HepG2 (cell line): ENCODE data around the gene CHPF. TPM values are rescaled to one million over a fixed set of nuclear protein-coding genes. Genes with fewer than 3 reads are reported as not detected.

Experiments used
- CEBPG ChIP-seq: IDR thresholded peaks from 2 replicates; pipeline ENCODE4 v1.6.1; 2016
- CEBPZ ChIP-seq: IDR thresholded peaks from 2 replicates; pipeline ENCODE4 v1.6.1; 2012; ENCODE audit warnings: low read length, improper control_type of control experiment
- CREB1 ChIP-seq, 2 experiments: fragments of 450-650 bp in 1 of 2; IDR thresholded peaks; 2 replicates each; pipeline ENCODE4 v1.6.1; 2016 to 2017; ENCODE audit warnings: control low read depth in 1 of 2, mild to moderate bottlenecking in 1 of 2, missing compliant biosample characterization in 1 of 2, missing genetic modification characterization in 1 of 2
- CTCF ChIP-seq: sonication (generic); formaldehyde crosslinking; IDR thresholded peaks from 2 replicates; pipeline ENCODE4 v1.5.0; 2020; ENCODE audit warnings: mild to moderate bottlenecking, missing genetic modification reagents, moderate library complexity
- ELF4 ChIP-seq: sonication (generic); formaldehyde crosslinking; IDR thresholded peaks from 2 replicates; pipeline ENCODE4 v1.5.0; 2020; ENCODE audit warnings: missing genetic modification reagents, mild to moderate bottlenecking, moderate library complexity, borderline replicate concordance
- FOXP4 ChIP-seq: sonication (generic); formaldehyde crosslinking; IDR thresholded peaks from 2 replicates; pipeline ENCODE4 v1.4.0; 2020; ENCODE audit warnings: missing genetic modification reagents
- HHEX ChIP-seq: IDR thresholded peaks from 2 replicates; pipeline ENCODE4 v1.6.1; 2016; ENCODE audit warnings: control low read depth
- HNRNPK ChIP-seq: fragments of 200-400 bp; formaldehyde crosslinking; IDR thresholded peaks from 2 replicates; pipeline ENCODE4 v1.6.1; 2018; ENCODE audit warnings: low read length, low read depth, moderate library complexity, mild to moderate bottlenecking; ENCODE audit not compliant: poor library complexity, severe bottlenecking
- ISX ChIP-seq: sonication (generic); formaldehyde crosslinking; conservative IDR thresholded peaks from 2 replicates; pipeline ENCODE4 v1.5.0; 2020; ENCODE audit warnings: missing genetic modification reagents
- JUN ChIP-seq: sonication (generic); formaldehyde crosslinking; IDR thresholded peaks from 2 replicates; pipeline ENCODE4 v1.4.0; 2020; ENCODE audit warnings: mild to moderate bottlenecking, missing genetic modification reagents
- UBTF ChIP-seq: sonication (generic); formaldehyde crosslinking; IDR thresholded peaks from 2 replicates; pipeline ENCODE4 v1.4.0; 2020; ENCODE audit warnings: mild to moderate bottlenecking, missing genetic modification reagents
- ZNF275 ChIP-seq: sonication (generic); formaldehyde crosslinking; IDR thresholded peaks from 2 replicates; pipeline ENCODE4 v1.8.0; 2022; ENCODE audit warnings: missing genetic modification reagents, mild to moderate bottlenecking, inconsistent platforms, borderline replicate concordance
- ZNF296 ChIP-seq: sonication (generic); formaldehyde crosslinking; conservative IDR thresholded peaks from 2 replicates; pipeline ENCODE4 v1.5.0; 2020; ENCODE audit warnings: mild to moderate bottlenecking, missing genetic modification reagents
- ZNF543 ChIP-seq: sonication (generic); formaldehyde crosslinking; IDR thresholded peaks from 2 replicates; pipeline ENCODE4 v1.4.0; 2020; ENCODE audit warnings: mild to moderate bottlenecking, missing genetic modification reagents
- ZNF564 ChIP-seq: sonication (generic); formaldehyde crosslinking; IDR thresholded peaks from 2 replicates; pipeline ENCODE4 v1.8.1; 2023; ENCODE audit warnings: mild to moderate bottlenecking, missing genetic modification reagents
- ZNF660 ChIP-seq: sonication (generic); formaldehyde crosslinking; IDR thresholded peaks from 2 replicates; pipeline ENCODE4 v1.5.1; 2020; ENCODE audit warnings: mild to moderate bottlenecking, low read depth, missing genetic modification reagents, borderline replicate concordance
- ZNF777 ChIP-seq: sonication (generic); formaldehyde crosslinking; IDR thresholded peaks from 2 replicates; pipeline ENCODE4 v1.4.0; 2020; ENCODE audit warnings: missing genetic modification reagents
- ZNF788 ChIP-seq: sonication (generic); formaldehyde crosslinking; IDR thresholded peaks from 2 replicates; pipeline ENCODE4 v1.5.0; 2020; ENCODE audit warnings: mild to moderate bottlenecking, missing genetic modification reagents, borderline replicate concordance
- polyA plus RNA-seq, 8 experiments: library from polyadenylated mRNA; depleted of rRNA in 3 of 8; stranded (reverse) in 7 of 8; unstranded in 1 of 8; fragments of >200 nt; fragmentation: Illumina TruSeq in 4 of 8; extraction: Trizol in 4 of 8; gene quantifications; 2 replicates each; pipeline versions ENCODE4 v1.2.1 to v1.2.3, GENCODE V29; 2011 to 2016; ENCODE audit warnings: low read depth in 4 of 8, missing spikeins in 1 of 8, mixed read lengths in 1 of 8; ENCODE audit not compliant: insufficient read depth in 1 of 8
- total RNA-seq, 5 experiments: library from RNA; depleted of rRNA; stranded (reverse); fragments of >200 nt; fragmentation: Illumina TruSeq; extraction: Trizol; gene quantifications; 2 replicates each; pipeline ENCODE4 v1.2.3, GENCODE V29; 2016; ENCODE audit warnings: low read depth in 1 of 5

Gene CHPF
- total and polyA plus RNA-seq, 2 of the 13 experiments (the other 11 are each of a cell fraction or from before 2014, with no cell fraction given): 79.6 to 111 TPM

GRCh38 chr2:219498280-219499057, 45.1 kb downstream of the CHPF start, which contains the start of gene GMPPA (continued):
- TF ChIP-seq ZNF788 (CRISPR knock-in tag) (no peak; the same call in 1 of the 2 replicates), CEBPZ (no peak), ZNF543 (CRISPR knock-in tag) (no peak), ISX (CRISPR knock-in tag) (no peak), CREB1 (IDR thresholded peaks at IDR 0.05) (peak; percentile 48; the same call in 1 of the 2 replicates), CREB1 (CRISPR knock-in tag; IDR thresholded peaks at IDR 0.05) (peak; percentile 92), ELF4 (peak; percentile 92), CEBPG (CRISPR knock-in tag) (peak; percentile 56), JUN (CRISPR knock-in tag) (no peak), FOXP4 (CRISPR knock-in tag) (no peak; the same call in 1 of the 2 replicates), ZNF275 (CRISPR knock-in tag) (peak; percentile 93), ZNF777 (CRISPR knock-in tag) (peak; percentile 95), HHEX (no peak), ZNF296 (CRISPR knock-in tag) (no peak; the same call in 1 of the 2 replicates), HNRNPK (no peak), ZNF660 (CRISPR knock-in tag) (peak; percentile 41; the same call in 1 of the 2 replicates), CTCF (CRISPR knock-in tag) (peak; percentile 36), ZNF564 (CRISPR knock-in tag) (no peak), UBTF (0 out of 2 replicates have a peak, but pooled peaks have one; percentile 11)
